ENCODE measurements around the gene HP. TPM values are rescaled to one million over a fixed set of nuclear protein-coding genes. Genes with fewer than 3 reads are reported as not detected.
"Not testable (repeated sequence)": the region's sequence is repeated elsewhere in the genome, so short reads cannot be mapped to it uniquely, and the experiment has no call there.

The HP gene
- total RNA-seq, 1 experiment from 2014 or later, result not detected

DNA sequence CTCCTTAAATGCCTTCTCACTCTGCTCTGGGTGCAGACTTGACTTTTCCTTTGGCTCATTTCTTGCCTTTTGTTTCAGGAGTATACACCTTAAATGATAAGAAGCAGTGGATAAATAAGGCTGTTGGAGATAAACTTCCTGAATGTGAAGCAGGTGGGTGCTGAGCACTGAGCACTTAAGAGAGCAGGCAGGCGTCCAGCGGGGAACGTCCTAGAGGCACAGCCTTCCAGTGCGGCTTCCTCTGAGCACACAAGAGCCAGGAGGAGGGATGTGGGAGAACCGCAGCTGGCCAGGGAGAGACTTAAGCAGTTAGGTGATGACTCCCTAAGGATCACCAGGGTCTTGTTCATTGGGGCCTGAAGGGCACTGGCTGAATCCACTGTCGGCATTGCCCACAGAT is 20.8 kb downstream of the HP start:
- DNase-seq (ENCODE audit: low spot score); in situ Hi-C loops (cut with HindIII; ENCODE audit: low sequenced_read_pairs): not testable (repeated sequence)

DNA sequence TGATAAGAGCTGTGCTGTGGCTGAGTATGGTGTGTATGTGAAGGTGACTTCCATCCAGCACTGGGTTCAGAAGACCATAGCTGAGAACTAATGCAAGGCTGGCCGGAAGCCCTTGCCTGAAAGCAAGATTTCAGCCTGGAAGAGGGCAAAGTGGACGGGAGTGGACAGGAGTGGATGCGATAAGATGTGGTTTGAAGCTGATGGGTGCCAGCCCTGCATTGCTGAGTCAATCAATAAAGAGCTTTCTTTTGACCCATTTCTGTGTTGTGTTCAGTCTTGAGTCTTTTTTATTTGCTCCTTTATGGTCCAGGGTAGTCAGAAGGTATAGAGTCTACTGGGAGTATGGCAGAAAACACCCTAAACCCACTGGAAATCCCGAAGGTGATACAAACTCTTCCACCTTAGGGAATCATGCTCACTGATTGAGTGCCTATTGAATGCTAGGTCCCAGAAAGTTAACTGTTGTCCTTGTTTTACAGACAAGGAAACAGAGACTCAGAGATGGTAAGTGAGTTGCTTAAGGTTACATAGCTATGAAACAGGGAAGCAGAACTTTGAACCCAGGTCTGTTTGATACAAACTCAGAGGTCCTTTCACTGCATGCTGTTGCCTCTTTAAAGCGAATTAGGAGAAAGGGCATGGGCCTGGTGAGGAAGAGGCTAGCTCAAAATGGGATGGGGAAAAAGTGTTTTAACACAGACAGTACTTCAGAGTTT is 22.8 kb downstream of the HP start:
- DNase-seq (ENCODE audit: low spot score); in situ Hi-C loops (cut with HindIII; ENCODE audit: low sequenced_read_pairs): not testable (repeated sequence)

DNA sequence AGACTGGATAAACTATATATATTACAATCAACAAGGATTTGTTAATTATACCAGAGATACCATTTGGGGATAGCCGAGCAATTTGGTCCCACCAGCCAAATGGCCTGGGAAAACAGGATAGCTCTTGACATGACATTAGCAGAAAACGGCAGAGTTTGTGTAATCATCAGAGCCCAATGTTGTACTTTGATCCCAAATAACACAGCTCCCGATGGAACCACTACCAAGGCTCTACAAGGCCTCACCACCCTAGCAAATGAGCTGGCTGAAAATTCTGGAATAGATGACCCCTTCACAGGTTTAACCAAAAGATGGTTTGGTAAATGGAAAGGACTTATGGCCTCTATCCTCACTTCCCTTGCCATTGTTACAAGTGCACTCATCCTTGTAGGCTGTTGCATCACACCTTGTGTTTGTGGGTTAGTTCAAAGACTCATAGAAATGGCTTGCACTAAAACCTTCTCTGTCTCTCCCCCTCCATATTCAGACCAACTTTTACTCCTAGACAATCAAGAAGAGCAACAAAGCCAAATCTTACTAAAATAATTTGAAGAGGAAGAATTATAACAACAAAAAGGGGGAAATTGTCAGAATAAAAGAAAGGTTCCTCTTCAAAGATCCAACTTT is 29.6 kb downstream of the HP start:
- in situ Hi-C loops (cut with HindIII; ENCODE audit: low sequenced_read_pairs), result no loop called here
- DNase-seq (ENCODE audit: low spot score), result no peak

DNA sequence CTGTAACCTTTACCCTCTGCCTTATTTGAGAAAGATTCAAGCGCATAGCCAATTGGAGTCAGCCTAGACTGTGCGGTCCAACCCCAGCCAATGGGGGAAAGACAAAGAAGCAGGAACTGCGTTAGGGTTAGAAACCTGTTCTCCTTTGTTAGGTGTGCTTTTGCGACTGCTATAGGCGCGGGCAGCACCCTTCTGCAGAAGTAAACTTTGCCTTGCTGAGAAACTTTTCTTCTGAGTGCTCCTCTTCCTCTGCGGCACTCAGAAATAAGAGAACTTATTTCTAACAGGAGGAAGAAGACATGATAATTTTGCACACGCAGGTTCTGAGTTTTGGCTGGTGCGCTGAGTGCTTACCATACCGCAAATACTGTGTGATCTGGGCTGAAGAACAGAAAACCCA is 30.1 kb downstream of the HP start:
- no peak for DNase-seq (ENCODE audit: low spot score)
- in situ Hi-C loops (cut with HindIII; ENCODE audit: low sequenced_read_pairs), result no loop called here

DNA sequence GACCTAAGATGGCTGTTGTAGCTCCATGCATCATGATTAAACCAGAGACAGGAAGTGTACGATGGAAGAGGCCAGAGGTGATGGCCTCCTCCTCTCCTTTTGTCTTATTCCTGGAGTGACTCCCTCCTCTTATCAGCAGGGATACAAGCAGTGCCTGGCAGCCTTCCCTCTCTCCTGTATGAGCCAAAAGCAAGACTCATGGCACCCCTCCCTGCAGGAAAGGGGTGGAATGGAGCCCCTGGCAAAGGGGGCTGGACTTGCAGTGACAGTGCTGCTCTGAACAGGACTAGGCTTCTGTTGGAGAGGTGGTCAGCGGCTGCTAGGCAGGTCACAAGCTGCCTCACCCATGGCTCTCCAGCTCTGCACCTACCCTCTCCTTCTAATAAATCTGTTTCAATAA is 30.7 kb downstream of the HP start:
- in situ Hi-C loops (cut with HindIII; ENCODE audit: low sequenced_read_pairs), result no loop called here

DNA sequence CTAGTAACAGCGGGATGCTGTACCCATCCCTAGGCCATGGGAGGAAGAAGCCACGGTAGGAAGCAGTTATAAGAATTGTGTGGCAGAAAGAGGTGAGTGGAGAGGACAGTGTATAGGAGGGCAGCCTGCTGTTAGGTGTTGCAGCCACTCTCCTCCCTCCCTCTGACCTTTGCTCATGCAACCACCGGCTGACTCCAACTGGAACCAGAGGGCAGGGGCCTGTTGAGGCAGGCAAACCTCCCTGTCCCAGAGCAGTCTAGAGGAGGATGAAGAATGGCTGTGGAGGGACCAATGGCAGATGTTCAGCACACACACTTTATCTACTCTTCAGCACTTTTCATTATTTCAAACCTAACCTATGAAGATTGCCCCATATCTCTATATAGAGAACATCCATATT is 36.9 kb downstream of the HP start:
- in situ Hi-C loops (cut with HindIII; ENCODE audit: low sequenced_read_pairs), result no loop called here
- no peak for DNase-seq (ENCODE audit: low spot score)

More for the DNA sequence above, 30.7 kb downstream of the HP start:
- DNase-seq (ENCODE audit: low spot score), result no peak

DNA sequence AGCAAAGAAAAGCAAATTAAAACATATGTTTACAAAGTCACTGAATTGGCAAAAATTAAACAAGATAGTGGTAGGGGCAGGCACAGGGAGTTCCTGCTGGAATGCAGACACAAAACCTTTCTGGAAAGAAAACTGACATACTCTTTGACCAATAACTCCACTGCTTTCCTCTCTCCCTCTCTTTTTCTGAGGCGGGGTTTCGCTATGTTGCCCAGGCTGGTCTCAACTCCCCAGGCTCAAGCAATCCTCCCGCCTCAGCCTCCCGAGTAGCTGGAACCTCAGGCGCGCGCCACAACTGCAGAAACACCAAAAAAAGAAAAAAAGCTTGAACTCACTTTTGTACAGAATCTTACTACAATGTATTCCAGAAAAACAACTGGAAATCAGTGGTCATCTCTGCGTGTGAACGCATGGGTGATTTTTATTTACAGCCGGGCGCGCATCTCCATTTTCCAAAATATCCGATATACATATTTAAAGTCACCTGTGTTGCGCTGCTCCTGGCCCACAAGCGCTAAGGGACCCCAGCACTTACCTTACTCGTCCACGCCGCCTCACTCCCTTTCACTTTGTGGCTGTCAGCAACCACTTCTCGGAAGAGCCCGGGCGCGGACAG is 38.6 kb downstream of the HP start:
- in situ Hi-C loops (cut with HindIII; ENCODE audit: low sequenced_read_pairs), result no loop called here
- peak; percentile 37 for DNase-seq (ENCODE audit: low spot score)

DNA sequence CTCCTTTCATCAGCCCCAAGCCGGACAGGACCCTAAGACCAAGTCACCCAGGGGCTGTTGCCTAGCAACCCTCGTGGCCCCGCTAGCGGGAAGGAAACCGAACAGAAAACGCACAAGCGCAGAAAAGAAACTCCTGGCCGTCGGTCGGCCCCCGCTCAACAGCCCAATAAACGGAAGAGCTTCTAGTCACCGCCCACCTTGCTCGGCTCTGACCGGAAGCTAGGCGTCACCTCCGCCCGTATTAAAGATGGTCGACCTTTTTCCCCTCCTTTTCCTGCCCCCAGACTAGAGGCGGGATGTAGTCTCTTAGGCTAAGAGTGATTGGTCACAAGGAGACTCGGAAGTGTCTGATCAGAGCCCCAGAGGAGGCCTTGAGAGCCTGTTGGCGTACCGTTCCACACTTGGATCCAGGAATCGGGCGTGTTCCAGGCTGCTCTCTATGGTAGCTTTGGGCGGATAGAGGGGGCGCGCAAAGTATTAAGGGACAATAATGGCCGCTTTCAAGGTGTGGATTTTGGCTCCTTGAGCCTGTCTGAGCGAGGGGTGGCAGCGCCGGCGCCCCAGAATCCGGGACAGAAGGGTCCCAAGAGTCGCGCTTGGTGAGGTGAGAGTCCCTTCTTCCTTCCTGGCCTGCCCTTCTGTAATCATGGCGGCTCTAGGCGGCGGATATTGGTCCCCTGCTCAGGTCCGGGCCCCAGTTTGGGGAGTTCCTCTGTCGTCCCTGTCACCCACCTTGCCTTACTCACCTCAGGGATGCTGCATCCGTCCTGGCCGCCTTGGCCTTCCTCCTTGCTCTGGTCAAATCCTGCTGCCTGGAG is 39.4 kb downstream of the HP start, which contains the start of the genes DHX38 and TXNL4B:
TSS of gene DHX38 (plus strand) at position 400 of the 818 bp plus-strand sequence. CDS start 2,311 bp downstream, outside the sequence.
TSS of gene TXNL4B (minus strand) at position 173 of the 818 bp plus-strand sequence. CDS start 2,871 bp downstream, outside the sequence.
- in situ Hi-C loops (cut with HindIII; ENCODE audit: low sequenced_read_pairs), result no loop called here
- DNase-seq (ENCODE audit: low spot score), result peak; percentile 100

DNA sequence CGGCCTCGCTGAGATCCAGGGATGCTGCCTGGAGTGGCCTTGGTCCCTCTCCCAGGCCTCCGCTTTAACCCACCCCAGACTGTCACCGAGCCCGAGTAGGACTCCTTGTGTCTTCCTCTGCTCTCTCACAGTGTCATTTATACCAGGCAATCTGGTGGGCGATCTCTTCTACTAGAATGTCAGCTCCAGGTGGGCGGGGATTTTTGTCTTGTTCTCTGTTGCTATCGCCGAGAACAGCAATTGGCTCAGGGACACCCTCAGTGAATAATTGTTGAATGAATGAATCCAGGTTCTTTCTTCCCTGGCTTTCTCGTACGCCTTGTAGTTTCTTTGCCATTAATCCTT is 39.9 kb downstream of the HP start:
- no peak for DNase-seq (ENCODE audit: low spot score)
- in situ Hi-C loops (cut with HindIII; ENCODE audit: low sequenced_read_pairs), result no loop called here

DNA sequence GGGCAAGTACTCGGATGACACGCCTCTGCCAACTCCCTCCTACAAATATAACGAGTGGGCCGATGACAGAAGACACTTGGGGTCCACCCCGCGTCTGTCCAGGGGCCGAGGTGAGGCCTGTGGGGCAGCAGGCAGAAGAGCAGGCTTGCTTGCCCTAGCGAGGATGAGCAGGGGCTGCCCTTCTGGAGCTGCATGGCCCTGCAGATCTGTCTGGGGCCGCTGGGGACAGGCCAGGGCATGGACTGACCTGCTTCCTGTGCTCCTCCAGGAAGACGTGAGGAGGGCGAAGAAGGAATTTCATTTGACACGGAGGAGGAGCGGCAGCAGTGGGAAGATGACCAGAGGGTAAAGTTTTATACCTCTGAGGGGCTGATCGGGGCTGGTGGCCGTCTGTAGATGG is 44.6 kb downstream of the HP start:
- no peak for DNase-seq (ENCODE audit: low spot score)
- in situ Hi-C loops (cut with HindIII; ENCODE audit: low sequenced_read_pairs), result no loop called here

DNA sequence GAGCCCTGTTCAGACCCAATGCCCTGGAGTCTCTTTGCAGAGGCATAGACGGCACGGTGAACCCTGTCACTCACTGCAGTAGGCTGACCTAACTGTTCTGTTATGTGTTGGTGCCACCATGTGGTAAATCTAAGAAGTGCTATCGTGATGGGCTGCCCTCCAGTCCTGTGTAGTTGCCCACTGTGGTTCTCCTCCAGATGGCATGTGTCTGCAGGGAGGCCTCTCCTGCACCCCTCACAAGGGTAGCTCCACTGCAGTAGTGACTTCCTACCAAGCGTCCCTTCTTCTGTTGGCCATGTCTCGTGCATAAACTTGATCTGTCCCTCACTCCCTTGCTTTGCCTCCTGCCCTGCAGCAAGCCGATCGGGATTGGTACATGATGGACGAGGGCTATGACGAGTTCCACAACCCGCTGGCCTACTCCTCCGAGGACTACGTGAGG is 45.1 kb downstream of the HP start:
- in situ Hi-C loops (cut with HindIII; ENCODE audit: low sequenced_read_pairs), result no loop called here
- peak; percentile 31 for DNase-seq (ENCODE audit: low spot score)

DNA sequence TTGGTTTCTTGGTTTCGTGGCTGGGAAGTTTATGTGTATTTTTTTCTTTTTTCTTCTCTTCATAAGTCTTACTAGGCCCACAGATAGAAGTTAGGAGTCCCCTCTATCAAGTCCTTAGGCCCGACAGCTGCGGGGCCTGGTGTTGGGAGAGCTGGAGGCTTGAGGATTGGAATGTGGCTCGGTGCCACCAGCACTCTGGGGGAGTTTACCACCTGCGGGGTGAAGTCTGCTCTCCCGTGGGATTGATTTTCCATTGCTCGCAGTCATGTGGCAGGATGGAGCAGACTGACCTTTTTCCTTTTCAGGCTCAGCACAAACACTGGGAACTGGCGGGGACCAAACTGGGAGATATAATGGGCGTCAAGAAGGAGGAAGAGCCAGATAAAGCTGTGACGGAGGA is 46.9 kb downstream of the HP start:
- in situ Hi-C loops (cut with HindIII; ENCODE audit: low sequenced_read_pairs), result no loop called here
- no peak for DNase-seq (ENCODE audit: low spot score)

DNA sequence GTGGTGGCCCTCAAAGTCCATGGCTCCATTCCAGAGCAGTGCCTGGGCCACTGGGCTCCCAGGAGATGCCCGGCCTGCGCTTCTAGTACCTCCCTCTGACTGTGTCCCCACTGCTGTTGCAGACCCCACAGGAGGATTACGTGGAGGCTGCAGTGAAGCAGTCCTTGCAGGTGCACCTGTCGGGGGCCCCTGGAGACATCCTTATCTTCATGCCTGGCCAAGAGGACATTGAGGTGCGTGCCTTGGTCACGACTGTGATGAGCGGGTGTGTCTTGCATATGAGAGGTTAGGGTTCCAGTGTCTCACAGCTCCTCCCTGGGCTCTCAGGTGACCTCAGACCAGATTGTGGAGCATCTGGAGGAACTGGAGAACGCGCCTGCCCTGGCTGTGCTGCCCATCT is 50.6 kb downstream of the HP start:
- no peak for DNase-seq (ENCODE audit: low spot score)
- in situ Hi-C loops (cut with HindIII; ENCODE audit: low sequenced_read_pairs), result no loop called here

DNA sequence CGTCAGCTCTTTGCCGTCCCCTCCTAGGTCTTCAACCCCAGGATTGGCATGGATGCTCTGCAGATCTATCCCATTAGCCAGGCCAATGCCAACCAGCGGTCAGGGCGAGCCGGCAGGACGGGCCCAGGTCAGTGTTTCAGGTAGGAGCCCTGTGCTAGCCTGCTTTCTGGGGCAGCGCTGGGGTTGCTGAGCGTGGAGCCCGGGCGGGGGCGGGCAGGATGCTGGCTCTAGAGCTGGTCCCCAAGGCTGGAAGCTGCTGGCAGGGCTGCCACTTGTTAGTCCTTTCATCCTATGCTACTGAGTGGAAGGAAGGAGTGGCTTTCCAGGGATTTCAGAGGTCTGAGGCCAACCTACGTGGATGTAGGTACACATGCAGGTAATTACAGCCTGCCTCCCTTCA is 51.7 kb downstream of the HP start:
- no peak for DNase-seq (ENCODE audit: low spot score)
- in situ Hi-C loops (cut with HindIII; ENCODE audit: low sequenced_read_pairs), result no loop called here

DNA sequence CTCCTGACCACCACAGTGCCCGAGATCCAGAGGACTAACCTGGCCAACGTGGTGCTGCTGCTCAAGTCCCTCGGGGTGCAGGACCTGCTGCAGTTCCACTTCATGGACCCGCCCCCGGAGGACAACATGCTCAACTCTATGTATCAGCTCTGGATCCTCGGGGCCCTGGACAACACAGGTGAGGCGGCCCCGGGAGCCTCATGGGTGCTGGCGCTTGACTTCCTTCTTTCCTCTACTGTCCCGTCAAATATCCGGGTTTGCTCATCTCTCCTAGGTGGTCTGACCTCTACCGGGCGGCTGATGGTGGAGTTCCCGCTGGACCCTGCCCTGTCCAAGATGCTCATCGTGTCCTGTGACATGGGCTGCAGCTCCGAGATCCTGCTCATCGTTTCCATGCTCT is 53.1 kb downstream of the HP start:
- in situ Hi-C loops (cut with HindIII; ENCODE audit: low sequenced_read_pairs), result no loop called here
- DNase-seq (ENCODE audit: low spot score), result no peak

DNA sequence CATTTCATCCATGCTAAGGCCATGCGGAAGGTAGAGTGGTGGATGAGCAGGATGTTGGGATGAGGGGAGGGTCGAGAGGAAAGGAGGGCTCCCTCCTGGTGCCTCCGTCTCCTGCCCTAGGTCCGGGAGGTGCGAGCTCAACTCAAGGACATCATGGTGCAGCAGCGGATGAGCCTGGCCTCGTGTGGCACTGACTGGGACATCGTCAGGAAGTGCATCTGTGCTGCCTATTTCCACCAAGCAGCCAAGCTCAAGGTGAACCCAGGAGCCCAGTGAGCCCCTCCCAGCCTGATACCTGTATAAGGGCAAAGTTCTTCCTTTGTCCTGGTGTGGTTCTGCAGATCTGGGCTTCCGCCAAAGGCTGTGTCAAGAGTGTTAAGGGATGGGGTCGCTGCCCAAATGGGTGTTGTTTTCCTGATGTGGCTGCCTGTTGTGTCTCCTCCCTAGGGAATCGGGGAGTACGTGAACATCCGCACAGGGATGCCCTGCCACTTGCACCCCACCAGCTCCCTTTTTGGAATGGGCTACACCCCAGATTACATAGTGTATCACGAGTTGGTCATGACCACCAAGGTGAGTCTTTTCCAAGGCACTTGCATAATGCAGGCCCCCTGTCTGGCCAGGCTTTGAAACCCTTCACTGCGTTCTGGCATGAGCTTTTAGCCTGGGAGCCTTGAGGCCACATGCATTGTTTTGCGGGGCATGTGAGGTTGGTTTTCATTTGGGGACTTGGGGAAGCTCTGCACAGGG is 54.2 kb downstream of the HP start:
- in situ Hi-C loops (cut with HindIII; ENCODE audit: low sequenced_read_pairs), result no loop called here
- no peak for DNase-seq (ENCODE audit: low spot score)

DNA sequence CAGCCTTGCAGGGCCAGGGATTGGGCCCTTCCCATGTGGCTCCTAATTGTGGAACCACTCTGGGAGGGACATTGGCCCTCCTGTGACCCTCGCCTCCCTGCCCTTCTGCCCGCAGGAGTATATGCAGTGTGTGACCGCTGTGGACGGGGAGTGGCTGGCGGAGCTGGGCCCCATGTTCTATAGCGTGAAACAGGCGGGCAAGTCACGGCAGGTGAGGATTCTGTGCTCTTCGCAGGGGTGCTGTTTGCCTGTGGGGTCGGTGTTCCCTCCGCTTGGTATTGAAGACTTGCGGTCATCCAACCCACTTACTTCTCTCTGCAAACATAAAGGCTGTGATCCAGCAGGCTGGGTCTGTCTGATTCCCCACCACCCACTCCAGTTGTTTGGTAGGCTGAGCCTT is 55.0 kb downstream of the HP start:
- in situ Hi-C loops (cut with HindIII; ENCODE audit: low sequenced_read_pairs), result no loop called here

DNA sequence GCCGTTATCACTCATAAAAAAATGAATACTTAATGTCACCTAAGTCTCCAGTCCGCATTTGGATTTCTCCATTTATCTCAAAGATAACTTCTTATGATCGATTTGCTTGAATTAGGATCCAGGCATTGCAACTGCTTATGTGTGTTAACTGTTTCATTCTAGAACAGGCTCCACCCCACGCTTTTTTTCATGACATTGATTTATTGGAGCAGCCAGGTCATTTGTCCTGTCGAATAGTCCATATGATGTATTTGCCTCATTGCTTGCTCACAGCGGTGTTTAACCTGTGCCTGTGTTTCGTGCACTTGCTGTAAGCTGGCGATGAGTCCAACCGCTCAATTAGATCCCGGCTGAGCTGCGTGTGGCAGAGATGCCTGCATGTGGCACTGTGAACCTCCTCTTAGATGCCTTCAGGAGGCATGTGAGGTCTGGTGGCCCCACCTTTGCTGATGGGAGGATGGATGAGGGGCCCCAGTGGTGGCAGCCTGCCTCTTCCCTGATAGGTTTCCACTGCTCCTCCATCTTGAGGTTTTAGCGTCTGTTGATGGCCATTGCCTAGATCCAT is 55.7 kb downstream of the HP start:
- no peak for DNase-seq (ENCODE audit: low spot score)
- in situ Hi-C loops (cut with HindIII; ENCODE audit: low sequenced_read_pairs), result no loop called here

More for the DNA sequence above, 55.0 kb downstream of the HP start:
- DNase-seq (ENCODE audit: low spot score), result no peak

All from G401 (cell line).